HG03520 (cell line): Measurements from ENCODE around the gene TNFRSF9.

Experiments
- ATAC-seq: cut with Tn5 transposase; IDR thresholded peaks from one replicate; pipeline ENCODE4 v1.9.1; 2021; ENCODE audit warnings: mild to moderate bottlenecking, moderate library complexity; ENCODE audit not compliant: unreplicated experiment

TNFRSF9 gene

GRCh38 chr1:7878027-7878426, 62.6 kb downstream of the TNFRSF9 start:
- no peak for ATAC-seq

- ATAC-seq: no peak
These were observed 66.5 kb downstream of the TNFRSF9 start for GRCh38 chr1:7873801-7874795.

DNA sequence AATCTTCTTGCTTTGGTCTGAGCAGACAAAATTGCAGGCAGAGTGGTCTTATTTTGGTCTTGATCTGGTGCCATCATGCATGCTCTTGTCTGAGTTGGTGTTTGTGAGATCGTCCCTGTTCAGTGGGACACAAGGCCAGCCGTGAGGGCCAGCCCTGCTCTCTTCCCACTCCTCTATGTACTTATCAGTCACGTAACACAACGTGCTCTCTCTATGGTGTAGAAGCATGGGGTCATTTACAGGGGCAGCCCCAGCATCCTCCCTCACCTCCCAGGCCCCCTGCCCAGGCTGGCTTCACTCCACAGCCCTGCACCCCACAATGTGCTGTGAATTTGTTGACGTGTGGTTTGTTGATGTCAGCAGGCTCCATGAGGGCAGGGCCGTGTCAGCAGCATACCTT, 69.5 kb downstream of the TNFRSF9 start:
- no peak for ATAC-seq

DNA sequence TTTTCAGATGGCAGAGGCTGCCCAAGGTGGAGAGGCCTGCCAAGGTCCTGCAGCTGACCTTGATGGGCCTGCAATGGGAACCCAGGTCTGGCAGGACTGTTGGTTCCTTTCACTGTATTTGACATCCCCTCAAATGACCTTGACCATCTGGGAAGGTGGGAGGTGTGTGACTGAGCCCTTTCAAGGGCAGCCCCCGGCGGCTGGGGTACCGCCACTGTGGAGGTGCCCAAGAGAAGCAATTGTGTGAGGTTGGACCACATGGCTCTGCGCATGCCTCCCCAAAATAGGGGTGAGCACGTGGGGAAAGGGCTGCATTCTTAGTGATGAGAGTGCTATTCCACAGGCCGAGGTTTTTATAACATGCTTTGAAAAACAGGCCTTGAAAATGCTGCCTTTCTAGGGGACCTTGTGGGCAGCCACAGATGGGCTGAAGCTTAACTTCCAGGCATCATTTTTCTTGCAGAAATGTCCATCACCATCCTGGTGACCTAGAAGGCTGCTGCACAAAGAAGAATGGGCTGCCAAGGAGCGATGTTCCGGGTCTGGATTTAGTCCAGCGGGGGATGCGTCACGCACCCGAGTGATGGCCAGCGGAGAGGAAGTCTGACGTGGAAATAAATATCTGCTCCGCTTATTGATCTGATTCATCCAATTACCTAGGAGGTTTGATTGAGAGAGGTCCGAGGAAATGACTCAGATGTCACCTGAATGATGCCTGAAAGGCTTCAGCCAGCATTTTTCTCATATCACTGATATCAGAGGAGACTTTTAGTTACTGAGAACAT, 71.3 kb downstream of the TNFRSF9 start:
- no peak for ATAC-seq

DNA sequence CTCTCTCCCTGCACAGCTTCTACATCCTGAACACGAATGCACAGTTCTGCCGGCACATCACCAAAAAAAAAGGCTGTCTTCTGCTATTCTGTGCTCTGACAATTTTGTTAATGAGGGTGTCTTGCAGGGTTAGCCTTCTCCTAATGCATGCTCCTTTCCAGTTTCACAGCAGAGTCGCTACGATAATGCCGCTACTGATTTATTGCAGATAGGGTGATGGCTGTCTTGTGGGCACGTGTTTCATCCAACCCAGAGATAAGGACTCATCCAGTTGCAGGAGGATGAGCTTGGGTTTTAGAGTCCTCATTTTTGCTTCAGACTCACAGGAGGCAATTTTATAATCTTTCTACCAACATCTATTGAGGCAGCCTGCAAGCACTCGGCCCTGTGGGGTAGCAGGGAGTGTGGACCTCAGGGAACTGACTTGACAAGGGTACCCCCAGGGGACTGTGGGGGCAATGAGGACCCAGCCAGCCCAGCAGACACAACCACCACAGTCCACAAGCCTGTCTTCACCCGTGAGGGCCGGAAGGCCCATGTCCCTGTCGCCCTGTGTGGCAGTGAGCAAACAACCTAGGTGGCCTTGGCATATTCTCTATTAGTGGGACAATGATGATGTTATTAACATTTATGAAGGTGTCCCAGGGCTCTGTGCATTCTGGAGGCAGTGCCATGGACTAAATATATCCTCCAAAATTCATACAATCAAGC, 72.4 kb downstream of the TNFRSF9 start:
- no peak for ATAC-seq

DNA sequence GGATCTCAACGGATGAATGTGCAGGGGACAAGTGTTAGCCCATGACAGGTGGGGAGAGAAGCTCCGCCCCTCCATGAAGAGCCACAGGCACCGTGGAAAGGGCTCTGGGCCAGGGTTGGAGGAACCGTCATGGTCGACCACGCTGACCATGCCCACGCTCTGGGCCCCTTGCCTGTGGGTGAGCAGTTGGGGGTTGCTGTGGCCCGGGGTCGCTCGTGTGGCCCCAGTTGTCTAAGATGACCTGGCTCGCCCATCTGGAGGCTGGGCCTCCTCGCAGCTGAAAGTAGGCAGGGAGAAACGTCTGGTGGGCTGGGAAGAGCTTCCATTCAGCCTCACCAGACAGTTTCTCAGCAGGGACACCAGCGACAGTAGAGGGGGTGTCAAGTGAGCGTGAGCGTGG, 74.7 kb downstream of the TNFRSF9 start:
- no peak for ATAC-seq
